Muscle of back (tissue), 11 donors: ENCODE data around the gene NDUFV2. TPM values are rescaled to one million over a fixed set of nuclear protein-coding genes. Genes with fewer than 3 reads are reported as not detected.
"Not testable (repeated sequence)": the region's sequence is repeated elsewhere in the genome, so short reads cannot be mapped to it uniquely, and the experiment has no call there.

Source experiments
- DNase-seq, 3 donors: peaks; one replicate each; pipeline versions ENCODE4 v3.0.0 to v3.0.0-alpha.2; 2013
- polyA plus RNA-seq, 10 donors: library from polyadenylated mRNA; unstranded; fragments of 120-200 nt; gene quantifications; one replicate each; pipeline ENCODE4 v1.2.1, GENCODE V29; 2013; ENCODE audit not compliant: insufficient read length in 10 of 10

The NDUFV2 gene
- polyA plus RNA-seq, 10 donors, result 81.3 to 140 (median 121) TPM

GRCh38 chr18:9147440-9148202 is 45.1 kb downstream of the NDUFV2 start:
- peak; percentile 60 to 75 (median 63) for DNase-seq

GRCh38 chr18:9148203-9148552 is 45.7 kb downstream of the NDUFV2 start:
- no peak for DNase-seq

GRCh38 chr18:9150121-9150520 is 47.6 kb downstream of the NDUFV2 start:
- no peak for DNase-seq

GRCh38 chr18:9153256-9153655 is 50.8 kb downstream of the NDUFV2 start:
- no peak for DNase-seq

- DNase-seq, result no peak
Measured at GRCh38 chr18:9156604-9157249, 54.2 kb downstream of the NDUFV2 start.

- DNase-seq, result no peak
Measured at GRCh38 chr18:9157806-9158205, 55.3 kb downstream of the NDUFV2 start.

- no peak for DNase-seq
Measured at GRCh38 chr18:9160014-9160413, 57.5 kb downstream of the NDUFV2 start.

- not testable (repeated sequence) for DNase-seq
Measured at GRCh38 chr18:9162663-9163062, 60.2 kb downstream of the NDUFV2 start.

GRCh38 chr18:9164149-9164548 is 61.6 kb downstream of the NDUFV2 start:
- DNase-seq, result not testable (repeated sequence)

- DNase-seq, result not testable (repeated sequence)
Measured at GRCh38 chr18:9165883-9166282, 63.4 kb downstream of the NDUFV2 start.

- DNase-seq, result not testable (repeated sequence)
Measured at GRCh38 chr18:9169515-9169914, 67.0 kb downstream of the NDUFV2 start.

- DNase-seq, result not testable (repeated sequence)
Measured at GRCh38 chr18:9171919-9172318, 69.4 kb downstream of the NDUFV2 start.

- no peak for DNase-seq
Measured at GRCh38 chr18:9172506-9173127, 70.1 kb downstream of the NDUFV2 start.

GRCh38 chr18:9173770-9174233 is 71.3 kb downstream of the NDUFV2 start:
- DNase-seq, result no peak

GRCh38 chr18:9174302-9174701 is 71.8 kb downstream of the NDUFV2 start:
- no peak for DNase-seq

GRCh38 chr18:9175115-9175514 is 72.6 kb downstream of the NDUFV2 start:
- DNase-seq, result no peak

- DNase-seq, result no peak
Measured at GRCh38 chr18:9177031-9177430, 74.5 kb downstream of the NDUFV2 start.

- no peak for DNase-seq
Measured at GRCh38 chr18:9177466-9177865, 75.0 kb downstream of the NDUFV2 start.

- DNase-seq, result no peak
Measured at GRCh38 chr18:9178557-9178956, 76.1 kb downstream of the NDUFV2 start.

GRCh38 chr18:9181275-9181674 is 78.8 kb downstream of the NDUFV2 start:
- DNase-seq, result no peak

GRCh38 chr18:9182852-9183399 is 80.4 kb downstream of the NDUFV2 start:
- no peak for DNase-seq
